GM12865 (cell line): ENCODE measurements around the gene CCNY.
"Not testable (repeated sequence)": the region's sequence is repeated elsewhere in the genome, so short reads cannot be mapped to it uniquely, and the experiment has no call there.

Experiments used
- DNase-seq: peaks from one replicate; pipeline ENCODE4 v3.0.0; 2010; ENCODE audit warnings: low read depth
- H3K4me3 ChIP-seq: 2 replicates; pipeline ENCODE4 v1.5.1; 2011; ENCODE audit warnings: mild to moderate bottlenecking, low read depth, low read length, control low read depth
- CTCF ChIP-seq: IDR thresholded peaks from 2 replicates; pipeline ENCODE4 v1.5.1; 2011; ENCODE audit warnings: low read length, control low read depth, low read depth, inconsistent platforms; ENCODE audit not compliant: insufficient read depth; ENCODE audit errors: missing control alignments

CCNY gene

GRCh38 chr10:35532141-35532540 lies 195.8 kb downstream of the CCNY start:
- no peak for DNase-seq
- TF ChIP-seq CTCF, result no peak
- no peak overlapping the region for H3K4me3 ChIP-seq

DNA sequence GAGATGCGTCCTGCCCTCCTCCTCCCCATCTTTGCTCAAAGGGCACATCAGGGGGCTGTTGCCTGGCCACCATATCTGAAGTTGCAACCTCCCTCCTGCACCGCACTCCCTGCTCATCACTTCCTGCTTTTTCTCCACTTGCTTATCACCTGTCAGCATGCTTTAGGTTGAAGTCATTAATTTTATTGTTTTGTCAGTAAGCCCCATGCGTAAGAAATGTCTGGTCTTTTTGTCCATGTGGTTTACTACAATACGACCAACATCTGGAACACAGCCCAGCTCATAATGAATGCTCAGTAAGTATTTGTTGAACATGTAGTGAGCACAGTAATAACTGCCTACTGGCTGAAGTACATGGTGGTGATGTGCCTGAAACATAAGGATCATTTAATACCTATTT lies 197.3 kb downstream of the CCNY start:
- DNase-seq, result no peak
- H3K4me3 ChIP-seq, result no peak overlapping the region
- TF ChIP-seq CTCF, result no peak

DNA sequence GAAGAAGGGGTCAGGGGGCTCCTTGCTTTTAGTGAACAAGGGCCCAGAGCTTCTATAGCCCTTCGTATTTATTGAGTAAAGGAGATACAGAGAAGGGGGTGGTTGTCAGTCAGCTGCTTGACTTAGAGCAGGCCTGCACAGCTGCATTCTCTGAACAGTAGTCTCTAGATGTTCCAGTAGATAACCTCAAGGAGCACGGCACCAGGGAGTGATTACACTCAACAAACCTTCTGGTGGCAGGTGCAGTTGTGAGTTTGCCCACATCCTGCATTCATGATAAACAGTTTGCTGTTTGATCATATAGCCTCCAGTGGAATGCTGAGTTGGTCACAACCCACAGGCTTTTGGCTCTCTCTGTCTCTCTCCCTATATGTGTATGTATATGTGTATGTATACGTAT lies 198.8 kb downstream of the CCNY start:
- TF ChIP-seq CTCF, result no peak
- H3K4me3 ChIP-seq, result no peak overlapping the region
- no peak for DNase-seq

GRCh38 chr10:35536789-35537188 lies 200.5 kb downstream of the CCNY start:
- no peak for TF ChIP-seq CTCF
- no peak overlapping the region for H3K4me3 ChIP-seq
- no peak for DNase-seq

GRCh38 chr10:35537925-35538324 lies 201.6 kb downstream of the CCNY start:
- DNase-seq, H3K4me3 ChIP-seq: not testable (repeated sequence)

GRCh38 chr10:35540296-35541164 lies 204.2 kb downstream of the CCNY start:
- no peak for DNase-seq
- no peak for TF ChIP-seq CTCF
- no peak overlapping the region for H3K4me3 ChIP-seq

DNA sequence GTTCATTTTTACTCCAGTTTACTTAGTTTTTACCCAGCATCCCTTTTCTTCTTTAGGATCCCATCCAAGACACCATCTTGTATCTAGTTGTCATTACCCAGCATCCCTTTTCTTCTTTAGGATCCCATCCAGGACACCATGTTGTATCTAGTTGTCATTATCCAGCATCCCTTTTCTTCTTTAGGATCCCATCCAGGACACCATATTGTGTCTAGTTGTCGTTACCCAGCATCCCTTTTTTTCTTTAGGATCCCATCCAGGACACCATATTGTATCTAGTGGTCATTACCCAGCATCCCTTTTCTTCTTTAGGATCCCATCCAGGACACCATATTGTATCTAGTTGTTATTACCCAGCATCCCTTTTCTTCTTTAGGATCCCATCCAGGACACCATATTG lies 205.4 kb downstream of the CCNY start:
- H3K4me3 ChIP-seq, result no peak overlapping the region
- no peak for DNase-seq
- no peak for TF ChIP-seq CTCF
